Esophagus squamous epithelium (tissue), 5 donors: ENCODE measurements around the gene SPEN. TPM values are rescaled to one million over a fixed set of nuclear protein-coding genes. Genes with fewer than 3 reads are reported as not detected.
"Not testable (repeated sequence)": the region's sequence is repeated elsewhere in the genome, so short reads cannot be mapped to it uniquely, and the experiment has no call there.

ENCODE experiments used
- DNase-seq: peaks from one replicate; lab custom pipeline; 2025; lab: John Stamatoyannopoulos, UW
- H3K27ac ChIP-seq, 4 donors: fragments of 200-600 bp; sonication (generic); one replicate each; pipeline ENCODE4 v1.5.1; 2016 to 2019; ENCODE audit warnings: mild to moderate bottlenecking in 1 of 4
- H3K27me3 ChIP-seq, 4 donors: fragments of 200-600 bp; sonication (generic); 1 replicate in 3 of 4; 2 replicates in 1 of 4; pipeline versions ENCODE4 v1.5.1 to v1.6.0; 2017 to 2021; ENCODE audit warnings: antibody characterized with exemption in 1 of 4
- H3K36me3 ChIP-seq, 3 donors: fragments of 200-600 bp; sonication (generic); one replicate each; pipeline ENCODE4 v1.5.1; 2016 to 2019
- H3K4me1 ChIP-seq, 3 donors: fragments of 200-600 bp; sonication (generic); one replicate each; pipeline ENCODE4 v1.5.1; 2017 to 2019
- H3K4me3 ChIP-seq, 4 donors: fragments of 200-600 bp; sonication (generic); 1 replicate in 3 of 4; 2 replicates in 1 of 4; pipeline ENCODE4 v1.5.1; 2016 to 2019; ENCODE audit warnings: mild to moderate bottlenecking in 2 of 4, moderate library complexity in 1 of 4
- H3K9me3 ChIP-seq, 3 donors: fragments of 200-600 bp; sonication (generic); one replicate each; pipeline ENCODE4 v1.5.1; 2016 to 2019
- POLR2A ChIP-seq, 4 donors: fragments of 450-650 bp; IDR thresholded peaks; one replicate each; pipeline ENCODE4 v1.6.1; 2017; ENCODE audit warnings: antibody characterized with exemption in 4 of 4, mild to moderate bottlenecking in 4 of 4, moderate library complexity in 3 of 4
- WGBS, 2 donors: methylation state at CpG; one replicate each; pipeline ENCODE4 v1.1.5; 2018; 5-methylcytosine and 5-hydroxymethylcytosine counted together
- intact Hi-C: fragments of 100-400 bp; cut with DNase I; formaldehyde crosslinking; loops from one replicate; pipeline ENCODE4 v1.15.0; 2022
- total RNA-seq, 4 donors: library from RNA; depleted of rRNA; stranded (reverse); fragments of >200 nt; gene quantifications; one replicate each; pipeline ENCODE4 v1.1.0, GENCODE V29; 2016
- TF ChIP-seq, protein P1 (sequence below), 6 experiments: fragments of 450-650 bp in 4 of 6; fragments of 200-600 bp in 2 of 6; sonication (generic) in 2 of 6; IDR thresholded peaks; one replicate each; pipeline ENCODE4 v1.5.1; 2016 to 2019; ENCODE audit warnings: antibody characterized with exemption in 6 of 6, mild to moderate bottlenecking in 4 of 6, moderate library complexity in 4 of 6
- donor health status: DM: yes; HTN: yes; CAD: no.

The SPEN gene
- total RNA-seq, 4 donors from 2014 or later, result 22.4 to 36.0 (median 30.5) TPM

DNA sequence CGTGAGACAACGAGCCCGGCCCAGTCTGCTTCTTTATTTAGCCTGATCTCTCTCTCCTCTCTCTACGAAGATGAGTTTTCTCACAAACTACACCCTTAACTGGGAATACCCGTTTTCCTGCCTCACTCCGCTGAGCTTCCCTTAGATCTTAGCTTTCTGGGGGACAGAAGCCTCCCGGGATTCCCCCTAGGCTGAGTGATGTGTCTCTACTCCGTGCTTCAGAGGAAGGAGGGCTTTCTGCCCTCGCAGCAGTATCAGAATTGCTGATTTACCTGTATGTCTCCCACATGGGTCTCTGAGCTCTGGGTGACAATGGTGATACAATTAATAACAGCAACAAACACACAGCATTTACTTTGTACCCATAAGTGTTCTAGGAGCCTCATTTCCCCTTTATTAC is 127.3 kb downstream of the SPEN start:
- Histone ChIP-seq H3K4me3 (peak overlapping the region; percentile 65 to 95 (median 92)), H3K36me3 (peaks cover 4 to 29% (median 5%) of the 10 kb centered on the region in 3 donors), H3K9me3 (no peaks in the 10 kb centered on the region), H3K27me3 (no peaks in the 10 kb centered on the region), H3K4me1 (peaks cover 14 to 38% (median 14%) of the 10 kb centered on the region in 3 donors), H3K27ac (peak overlapping the region; percentile 89 to 94 (median 91))
- TF ChIP-seq, protein P1, sequence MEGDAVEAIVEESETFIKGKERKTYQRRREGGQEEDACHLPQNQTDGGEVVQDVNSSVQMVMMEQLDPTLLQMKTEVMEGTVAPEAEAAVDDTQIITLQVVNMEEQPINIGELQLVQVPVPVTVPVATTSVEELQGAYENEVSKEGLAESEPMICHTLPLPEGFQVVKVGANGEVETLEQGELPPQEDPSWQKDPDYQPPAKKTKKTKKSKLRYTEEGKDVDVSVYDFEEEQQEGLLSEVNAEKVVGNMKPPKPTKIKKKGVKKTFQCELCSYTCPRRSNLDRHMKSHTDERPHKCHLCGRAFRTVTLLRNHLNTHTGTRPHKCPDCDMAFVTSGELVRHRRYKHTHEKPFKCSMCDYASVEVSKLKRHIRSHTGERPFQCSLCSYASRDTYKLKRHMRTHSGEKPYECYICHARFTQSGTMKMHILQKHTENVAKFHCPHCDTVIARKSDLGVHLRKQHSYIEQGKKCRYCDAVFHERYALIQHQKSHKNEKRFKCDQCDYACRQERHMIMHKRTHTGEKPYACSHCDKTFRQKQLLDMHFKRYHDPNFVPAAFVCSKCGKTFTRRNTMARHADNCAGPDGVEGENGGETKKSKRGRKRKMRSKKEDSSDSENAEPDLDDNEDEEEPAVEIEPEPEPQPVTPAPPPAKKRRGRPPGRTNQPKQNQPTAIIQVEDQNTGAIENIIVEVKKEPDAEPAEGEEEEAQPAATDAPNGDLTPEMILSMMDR (IDR thresholded peaks at IDR 0.05), result no peak
- no peak for TF ChIP-seq POLR2A (IDR thresholded peaks at IDR 0.05)
- intact Hi-C loops, result no loop called here
- no peak for DNase-seq
- 36 to 39% methylated on average over 9 of the region's 9 CpGs for WGBS, 2 donors

DNA sequence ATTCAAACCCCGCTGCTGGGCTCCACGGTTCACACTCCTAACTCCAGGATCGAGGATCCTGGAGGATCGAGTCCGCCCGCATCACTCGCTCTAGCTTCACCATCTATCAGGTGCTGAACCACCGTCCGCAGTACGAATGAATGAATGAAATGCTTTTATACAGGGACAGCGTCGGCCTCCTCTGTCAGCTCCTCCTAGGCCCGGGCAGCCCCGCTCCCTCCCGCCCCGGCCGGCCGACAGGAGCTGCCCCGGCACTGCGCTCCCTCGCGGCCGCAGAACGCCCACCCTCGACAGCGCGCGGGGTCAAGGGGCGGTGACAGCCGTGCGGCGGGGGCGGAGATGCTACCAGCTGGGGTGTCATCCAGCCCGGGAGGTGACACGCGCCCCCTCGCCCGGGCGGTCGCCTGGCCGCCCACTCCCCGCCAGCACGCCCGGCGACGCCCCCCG is 127.9 kb downstream of the SPEN start:
- no peak for TF ChIP-seq POLR2A (IDR thresholded peaks at IDR 0.05)
- TF ChIP-seq, protein P1 (IDR thresholded peaks at IDR 0.05), result no peak
- H3K4me3 ChIP-seq, result peak overlapping the region; percentile 65 to 95 (median 92)
- no peaks in the 10 kb centered on the region for H3K27me3 ChIP-seq
- H3K36me3 ChIP-seq, result peaks cover 0 to 24% (median 5%) of the 10 kb centered on the region in 3 donors
- H3K9me3 ChIP-seq, result no peaks in the 10 kb centered on the region
- H3K4me1 ChIP-seq, result peaks cover 14 to 38% (median 14%) of the 10 kb centered on the region in 3 donors
- no peak for DNase-seq
- intact Hi-C loops, result no loop called here
- H3K27ac ChIP-seq, result peak overlapping the region; percentile 89 to 94 (median 91)
- WGBS, 2 donors, result 0 to 1% methylated on average over 1 to 13 of the region's 47 CpGs

DNA sequence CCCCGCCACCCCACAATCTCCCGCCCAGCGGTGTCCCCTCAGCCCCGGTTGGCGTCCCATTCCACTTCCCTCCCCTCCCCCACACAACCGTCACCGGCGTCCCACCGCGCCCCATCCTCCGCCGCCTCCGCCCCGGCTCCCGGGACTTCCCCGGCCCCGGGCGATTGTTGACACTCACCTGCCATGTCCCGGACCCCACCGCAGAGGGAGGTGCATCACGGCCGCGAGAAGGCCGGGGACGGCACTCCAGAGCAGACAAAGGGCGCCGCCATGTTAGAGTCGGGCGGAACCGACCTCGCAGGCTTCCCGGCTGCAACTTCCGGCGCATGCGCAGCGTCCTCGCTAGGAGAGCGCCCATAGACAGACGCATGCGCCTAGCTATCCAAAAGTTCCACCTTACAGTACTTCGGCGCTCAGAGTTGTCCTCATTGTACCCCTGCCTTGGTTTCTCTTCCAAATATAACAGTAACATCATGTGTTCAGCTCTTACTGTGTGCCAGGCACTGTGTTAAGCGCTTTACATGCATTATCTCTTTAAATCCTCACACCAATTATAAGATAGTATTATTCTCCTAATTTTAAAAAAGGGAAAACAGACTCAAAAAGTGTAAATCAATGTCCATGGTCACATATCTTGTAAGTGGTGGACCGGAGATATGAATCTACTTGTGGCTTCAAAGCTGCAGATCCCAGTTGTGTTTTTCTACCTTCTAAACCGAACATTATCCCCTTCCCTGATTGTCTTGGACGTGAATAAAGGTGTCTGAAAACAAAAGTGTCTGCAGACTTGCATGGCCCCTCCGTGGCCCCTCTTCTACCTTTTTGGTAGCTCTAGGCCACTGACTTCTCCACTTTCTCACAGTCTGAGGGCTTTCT is 128.5 kb downstream of the SPEN start, which contains the start of gene ZBTB17:
ZBTB17 (minus strand) TSS at position 297 of the 876 bp plus-strand sequence. CDS start 27,606 bp downstream, outside the sequence.
- peak in 3 of 4 donors; percentile 62 to 82 (median 74) for TF ChIP-seq POLR2A (IDR thresholded peaks at IDR 0.05)
- TF ChIP-seq, protein P1 (IDR thresholded peaks at IDR 0.05), result peak in 2 of 6 experiments; percentile 6 to 44
- peak; percentile 37 for DNase-seq
- Histone ChIP-seq H3K36me3 (peaks cover 0 to 18% (median 5%) of the 10 kb centered on the region in 3 donors), H3K4me1 (peaks cover 14 to 38% (median 14%) of the 10 kb centered on the region in 3 donors), H3K27ac (peak within 1 kb of the TSS; percentile 89 to 94 (median 91)), H3K27me3 (no peaks in the 10 kb centered on the region), H3K9me3 (no peaks in the 10 kb centered on the region), H3K4me3 (peak within 1 kb of the TSS; percentile 65 to 95 (median 92))
- intact Hi-C loops, result no loop called here
- 16 to 33% methylated on average over 10 to 20 of the region's 47 CpGs for WGBS, 2 donors

DNA sequence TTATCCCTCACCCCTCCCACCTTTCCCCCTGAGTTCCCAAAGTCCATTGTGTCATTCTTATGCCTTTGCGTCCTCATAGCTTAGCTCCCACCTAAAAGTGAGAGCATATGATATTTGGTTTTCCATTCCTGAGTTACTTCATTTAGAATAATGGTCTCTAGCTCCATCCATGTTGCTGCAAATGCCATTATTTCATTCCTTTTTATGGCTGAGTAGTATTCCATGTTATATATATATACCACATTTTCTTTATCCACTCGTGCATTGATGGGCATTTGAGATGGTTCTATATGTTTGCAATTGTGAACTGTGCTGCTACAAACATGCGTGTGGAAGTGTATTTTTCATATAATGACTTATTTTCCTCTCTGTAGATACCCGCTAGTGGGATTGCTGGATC is 130.4 kb downstream of the SPEN start:
- H3K27ac ChIP-seq, H3K27me3 ChIP-seq, H3K36me3 ChIP-seq, H3K9me3 ChIP-seq, intact Hi-C loops, DNase-seq, H3K4me3 ChIP-seq: not testable (repeated sequence)
- peaks cover 14 to 32% (median 14%) of the 10 kb centered on the region in 3 donors for H3K4me1 ChIP-seq
- WGBS, 2 donors, result 93 to 94% methylated on average over 4 of the region's 4 CpGs

DNA sequence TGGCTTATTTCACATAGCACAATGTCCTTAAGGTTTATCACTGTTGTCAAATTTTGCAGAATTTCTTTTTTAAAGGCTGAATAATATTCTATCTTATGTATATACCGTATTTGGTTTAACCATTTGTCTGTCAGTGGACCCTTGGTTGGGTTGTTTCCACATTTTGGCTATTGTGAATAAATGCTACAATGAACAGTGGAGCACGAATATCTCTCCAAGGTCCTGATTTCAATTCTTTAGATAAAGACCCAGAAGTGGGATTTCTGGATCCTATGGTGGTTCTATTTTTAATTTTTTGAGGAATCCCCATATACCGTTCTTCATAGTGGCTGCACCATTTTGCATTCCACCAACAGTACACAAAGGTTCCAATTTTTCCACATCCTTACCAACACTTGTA is 134.2 kb downstream of the SPEN start:
- intact Hi-C loops, result no loop called here
- no peaks in the 10 kb centered on the region for H3K4me1 ChIP-seq
- H3K27me3 ChIP-seq, result no peaks in the 10 kb centered on the region
- 83 to 85% methylated on average over 3 of the region's 3 CpGs for WGBS, 2 donors
- TF ChIP-seq POLR2A (IDR thresholded peaks at IDR 0.05), result no peak
- TF ChIP-seq, protein P1 (IDR thresholded peaks at IDR 0.05), result no peak
- DNase-seq, result no peak
- no peak overlapping the region for H3K4me3 ChIP-seq
- no peak overlapping the region for H3K27ac ChIP-seq
- H3K36me3 ChIP-seq, result no peaks in the 10 kb centered on the region
- H3K9me3 ChIP-seq, result peaks cover 0 to 5% (median 5%) of the 10 kb centered on the region in 3 donors
